Measurements from ENCODE around the gene GALNT10.

GRCh38 chr5:154218786-154219185, 28.3 kb downstream of the GALNT10 start:
- TF ChIP-seq, protein P1, sequence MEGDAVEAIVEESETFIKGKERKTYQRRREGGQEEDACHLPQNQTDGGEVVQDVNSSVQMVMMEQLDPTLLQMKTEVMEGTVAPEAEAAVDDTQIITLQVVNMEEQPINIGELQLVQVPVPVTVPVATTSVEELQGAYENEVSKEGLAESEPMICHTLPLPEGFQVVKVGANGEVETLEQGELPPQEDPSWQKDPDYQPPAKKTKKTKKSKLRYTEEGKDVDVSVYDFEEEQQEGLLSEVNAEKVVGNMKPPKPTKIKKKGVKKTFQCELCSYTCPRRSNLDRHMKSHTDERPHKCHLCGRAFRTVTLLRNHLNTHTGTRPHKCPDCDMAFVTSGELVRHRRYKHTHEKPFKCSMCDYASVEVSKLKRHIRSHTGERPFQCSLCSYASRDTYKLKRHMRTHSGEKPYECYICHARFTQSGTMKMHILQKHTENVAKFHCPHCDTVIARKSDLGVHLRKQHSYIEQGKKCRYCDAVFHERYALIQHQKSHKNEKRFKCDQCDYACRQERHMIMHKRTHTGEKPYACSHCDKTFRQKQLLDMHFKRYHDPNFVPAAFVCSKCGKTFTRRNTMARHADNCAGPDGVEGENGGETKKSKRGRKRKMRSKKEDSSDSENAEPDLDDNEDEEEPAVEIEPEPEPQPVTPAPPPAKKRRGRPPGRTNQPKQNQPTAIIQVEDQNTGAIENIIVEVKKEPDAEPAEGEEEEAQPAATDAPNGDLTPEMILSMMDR (IDR thresholded peaks at IDR 0.05), result no peak
- TF ChIP-seq EZH2 (IDR thresholded peaks at IDR 0.05), result no peak
- no peak for TF ChIP-seq EZH2phosphoT487 (IDR thresholded peaks at IDR 0.05)
